ENCODE results near the gene DERL2.
"Not testable (repeated sequence)": the region's sequence is repeated elsewhere in the genome, so short reads cannot be mapped to it uniquely, and the experiment has no call there.

GRCh38 chr17:5431234-5431633 lies 54.7 kb downstream of the DERL2 start:
- TF ChIP-seq POLR2A (IDR thresholded peaks at IDR 0.05); CTCF (IDR thresholded peaks at IDR 0.05); POLR2AphosphoS5 (IDR thresholded peaks at IDR 0.05); EP300 (IDR thresholded peaks at IDR 0.05; ENCODE audit: low read depth): not testable (repeated sequence)
